GM19023 (cell line): ENCODE measurements around the gene IFITM5.
"Not testable (repeated sequence)": the region's sequence is repeated elsewhere in the genome, so short reads cannot be mapped to it uniquely, and the experiment has no call there.

Experiments used
- ATAC-seq: cut with Tn5 transposase; IDR thresholded peaks from one replicate; pipeline ENCODE4 v1.9.1; 2021; ENCODE audit warnings: mild to moderate bottlenecking, moderate library complexity; ENCODE audit not compliant: unreplicated experiment

IFITM5 gene

DNA sequence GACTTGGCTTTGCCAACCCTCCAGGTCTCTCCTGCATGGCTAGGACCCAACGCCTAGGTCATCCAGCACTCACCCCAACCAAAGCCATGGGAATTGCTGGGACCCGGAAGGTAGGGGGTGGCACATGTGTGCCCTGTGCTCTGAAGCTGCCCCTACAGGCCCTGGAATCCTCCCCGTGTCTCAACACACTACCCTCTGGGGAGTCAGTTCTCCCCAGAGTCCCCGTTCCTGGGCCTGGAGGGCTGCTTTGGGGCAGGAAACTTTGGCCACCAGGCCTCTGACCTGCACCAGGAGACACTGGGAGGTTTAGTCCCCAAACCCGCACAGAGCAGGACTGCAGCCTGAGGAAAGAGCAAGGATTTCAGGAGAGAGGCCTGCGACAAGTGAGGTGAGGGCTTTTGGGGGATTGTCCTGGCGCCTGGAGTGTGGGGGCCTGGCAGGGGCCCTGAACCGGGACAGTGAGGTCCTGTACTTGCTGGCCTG is 14.0 kb upstream of the IFITM5 start:
- no peak for ATAC-seq

DNA sequence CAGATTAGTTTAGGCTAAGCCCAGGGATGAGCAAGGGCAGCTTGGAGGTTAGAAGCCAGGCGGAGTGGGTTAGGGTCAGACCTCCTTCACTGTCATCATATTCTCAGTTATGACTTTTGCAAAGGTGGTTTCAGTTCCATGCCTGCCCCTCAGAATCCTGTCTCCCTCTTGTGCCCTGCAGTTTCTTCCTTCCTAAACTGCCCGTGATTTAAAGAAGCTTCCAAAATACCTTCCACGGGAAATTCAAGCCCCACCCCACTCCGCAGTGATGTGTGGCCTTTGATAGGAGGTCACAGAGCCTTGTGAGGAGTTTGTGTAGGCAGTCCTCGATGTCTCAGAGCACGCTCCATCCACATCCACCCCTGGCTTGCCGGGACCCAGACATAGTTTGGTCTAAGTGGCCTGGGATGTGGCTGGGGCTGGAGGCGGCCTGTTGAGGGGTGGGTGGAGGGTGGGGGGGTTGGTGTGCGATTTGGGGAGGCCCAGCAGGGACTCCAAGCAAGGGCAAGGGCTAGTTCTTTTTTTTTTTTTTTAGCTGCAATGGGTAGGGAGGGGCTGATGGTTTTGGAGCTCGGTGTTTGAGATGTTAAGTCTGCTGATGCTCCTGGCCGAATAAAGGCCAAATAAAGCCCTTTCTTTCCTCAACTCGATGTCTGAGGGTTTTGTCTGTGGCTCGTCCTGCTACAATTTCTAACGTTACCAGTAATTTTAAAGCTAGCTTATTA is 12.9 kb upstream of the IFITM5 start:
- ATAC-seq, result no peak

DNA sequence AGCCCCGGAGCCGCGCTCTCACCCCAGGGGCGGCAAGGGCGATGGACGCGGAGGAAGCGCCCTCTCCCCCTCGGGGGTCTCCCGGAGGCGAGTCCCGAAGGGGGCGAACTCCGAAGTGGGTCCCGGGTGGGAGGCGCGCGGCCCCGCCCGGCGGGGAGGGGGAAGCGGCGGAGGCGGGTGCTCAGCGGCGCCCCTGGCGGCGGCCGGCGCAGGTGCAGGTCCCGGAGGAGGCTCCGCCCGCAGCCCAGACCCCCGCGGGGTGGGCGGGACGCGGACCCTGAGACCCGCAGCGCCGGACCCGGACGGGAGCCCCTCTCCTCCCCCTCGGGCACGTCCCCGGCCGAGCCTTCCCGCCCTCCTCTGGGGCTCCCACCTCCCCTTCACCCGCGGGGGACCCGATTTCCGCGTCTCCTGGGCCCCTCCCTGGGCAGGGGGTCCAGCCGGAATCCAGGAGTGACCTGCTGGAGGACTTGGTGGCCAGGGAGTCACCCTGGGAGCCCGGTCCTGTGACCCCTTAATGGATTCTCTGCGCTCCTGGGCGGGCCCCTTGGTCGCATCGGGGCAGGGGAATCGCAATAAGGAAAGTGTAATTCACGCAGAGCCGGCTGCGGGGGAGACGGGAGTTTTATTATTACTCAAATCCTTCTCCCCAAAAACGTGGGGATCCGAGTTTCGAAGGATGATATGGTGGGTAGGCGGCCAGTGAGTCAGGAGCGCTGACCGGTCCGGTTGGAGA is 11.9 kb upstream of the IFITM5 start:
- not testable (repeated sequence) for ATAC-seq

DNA sequence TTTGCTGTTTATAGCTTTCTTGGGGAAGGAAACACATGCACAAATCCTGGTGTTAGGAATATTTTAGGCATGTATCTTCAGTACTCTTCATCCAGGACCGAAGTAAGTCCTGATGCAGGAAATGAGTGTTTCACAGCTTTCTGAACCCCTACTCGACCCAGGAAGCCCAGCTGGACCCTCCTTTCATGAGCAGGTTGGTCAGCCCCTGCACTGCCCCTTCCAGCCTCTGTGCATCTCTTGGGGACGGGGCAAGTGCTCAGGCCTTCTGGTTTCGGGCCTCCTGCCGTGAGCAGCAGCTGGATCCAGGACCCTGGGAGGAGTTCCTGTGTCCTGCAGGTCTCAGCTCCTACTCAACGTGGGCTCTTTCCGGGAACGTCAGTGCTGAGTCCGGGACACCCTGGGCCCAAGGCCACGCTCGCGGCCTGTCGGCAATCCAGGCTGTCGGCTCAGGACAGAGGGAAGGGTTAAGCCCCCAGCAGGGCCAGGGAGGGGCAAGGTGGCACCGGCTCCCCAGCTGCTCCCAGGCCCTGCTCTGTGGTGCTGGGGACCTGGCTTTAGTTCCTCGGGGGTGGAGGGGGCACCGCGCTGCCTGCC is 10.8 kb upstream of the IFITM5 start:
- ATAC-seq, result not testable (repeated sequence)

DNA sequence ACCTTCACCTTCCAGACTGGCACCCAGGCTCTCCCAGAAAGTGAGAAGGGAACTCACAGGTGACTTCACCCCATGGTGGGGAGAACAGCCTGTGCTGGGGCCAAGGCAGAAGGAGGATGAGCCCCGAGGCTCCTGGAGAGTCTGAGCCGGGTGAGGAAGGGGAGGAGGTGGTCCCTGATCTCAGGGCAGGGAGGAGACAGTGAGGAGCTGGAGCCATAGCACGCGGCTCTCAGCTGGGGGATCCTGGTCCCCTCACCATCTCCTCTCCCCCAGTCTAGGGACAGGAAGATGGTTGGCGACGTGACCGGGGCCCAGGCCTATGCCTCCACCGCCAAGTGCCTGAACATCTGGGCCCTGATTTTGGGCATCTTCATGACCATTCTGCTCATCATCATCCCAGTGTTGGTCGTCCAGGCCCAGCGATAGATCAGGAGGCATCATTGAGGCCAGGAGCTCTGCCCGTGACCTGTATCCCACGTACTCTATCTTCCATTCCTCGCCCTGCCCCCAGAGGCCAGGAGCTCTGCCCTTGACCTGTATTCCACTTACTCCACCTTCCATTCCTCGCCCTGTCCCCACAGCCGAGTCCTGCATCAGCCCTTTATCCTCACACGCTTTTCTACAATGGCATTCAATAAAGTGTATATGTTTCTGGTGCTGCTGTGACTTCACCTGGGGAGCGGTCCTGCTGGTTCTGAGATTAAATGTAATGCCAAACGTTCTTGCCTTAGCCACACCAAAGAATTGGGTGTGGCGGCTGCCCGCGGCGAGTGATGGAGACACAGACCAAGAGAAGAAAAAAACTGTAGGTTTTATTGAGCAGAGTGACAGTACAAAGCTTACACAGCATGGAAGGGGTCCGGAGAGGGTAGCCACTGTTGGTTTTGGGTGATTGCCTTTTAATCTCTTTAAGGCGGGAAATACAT is 9.7 kb upstream of the IFITM5 start:
- not testable (repeated sequence) for ATAC-seq

DNA sequence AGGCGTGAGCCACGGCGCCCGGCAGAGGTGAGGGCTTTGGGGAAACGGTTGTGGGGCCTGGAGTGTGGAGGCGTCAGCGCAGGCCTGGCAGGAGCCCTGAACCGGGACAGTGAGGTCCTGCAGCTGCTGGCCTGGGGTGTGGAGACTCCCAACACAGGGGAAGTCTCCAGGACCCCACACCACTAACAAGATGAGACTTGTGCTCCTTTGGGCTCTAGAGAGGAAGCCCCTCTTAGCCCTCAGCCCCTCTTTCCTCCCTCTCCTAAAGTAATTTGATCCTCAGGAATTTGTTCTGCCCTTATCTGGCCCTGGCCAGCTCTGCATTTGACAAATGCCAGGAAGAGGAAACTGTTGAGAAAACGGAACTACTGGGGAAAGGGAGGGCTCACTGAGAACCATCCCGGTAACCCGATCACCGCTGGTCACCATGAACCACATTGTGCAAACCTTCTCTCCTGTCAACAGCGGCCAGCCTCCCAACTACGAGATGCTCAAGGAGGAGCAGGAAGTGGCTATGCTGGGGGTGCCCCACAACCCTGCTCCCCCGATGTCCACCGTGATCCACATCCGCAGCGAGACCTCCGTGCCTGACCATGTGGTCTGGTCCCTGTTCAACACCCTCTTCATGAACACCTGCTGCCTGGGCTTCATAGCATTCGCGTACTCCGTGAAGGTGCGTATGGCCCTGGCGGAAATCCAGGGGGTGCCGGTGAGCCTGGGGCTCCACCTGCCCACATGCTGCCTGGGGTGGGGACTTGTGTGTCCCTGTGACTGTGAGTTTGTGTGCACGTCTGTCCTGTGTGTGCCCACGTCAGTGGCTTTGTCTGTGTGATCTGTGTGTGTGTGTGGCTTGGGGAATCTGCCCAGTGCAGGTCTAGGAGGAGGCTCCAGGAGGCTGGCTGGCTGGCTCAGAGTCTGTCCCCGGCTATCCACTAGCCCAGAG is 8.7 kb upstream of the IFITM5 start, which contains the start of gene IFITM2:
TSS of gene IFITM2 (plus strand) at position 51 of the 943 bp plus-strand sequence. CDS start at position 428, 377 bp downstream.
- ATAC-seq, result not testable (repeated sequence)

DNA sequence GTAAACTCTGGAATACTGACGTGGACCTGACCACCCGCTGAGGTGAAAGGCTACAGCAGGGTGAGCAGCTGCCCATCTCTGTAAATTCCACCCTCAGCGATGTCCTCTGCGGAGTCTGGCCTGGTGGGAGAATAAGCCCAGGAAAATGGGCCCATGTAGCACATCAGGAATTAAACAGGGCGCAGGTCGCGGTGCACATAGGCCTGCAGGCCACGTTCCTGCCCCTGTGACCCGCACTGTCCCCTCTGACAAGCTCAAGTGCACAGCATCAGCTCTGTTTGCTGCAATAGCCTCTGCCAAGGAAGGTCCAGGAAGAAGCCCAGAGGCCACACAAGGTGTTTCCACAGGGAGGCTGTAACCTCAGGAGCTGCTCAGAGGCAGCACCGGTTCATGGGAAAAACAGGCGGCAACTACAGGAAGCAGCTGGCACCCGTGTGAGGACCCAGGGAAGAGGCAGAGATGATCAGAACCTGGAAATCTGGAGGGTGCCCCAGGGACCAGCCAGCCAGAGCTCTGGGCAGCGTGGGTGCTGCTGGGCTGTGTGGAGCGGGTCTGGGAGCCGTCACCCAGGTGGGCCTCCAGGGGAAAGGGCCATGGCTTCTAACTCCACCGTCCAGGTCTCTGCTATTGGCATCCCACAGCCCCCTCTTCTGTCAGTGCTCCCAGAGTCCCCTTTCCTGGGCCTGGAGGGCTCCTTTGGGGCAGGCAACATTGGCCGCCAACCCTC is 7.5 kb upstream of the IFITM5 start:
- no peak for ATAC-seq

DNA sequence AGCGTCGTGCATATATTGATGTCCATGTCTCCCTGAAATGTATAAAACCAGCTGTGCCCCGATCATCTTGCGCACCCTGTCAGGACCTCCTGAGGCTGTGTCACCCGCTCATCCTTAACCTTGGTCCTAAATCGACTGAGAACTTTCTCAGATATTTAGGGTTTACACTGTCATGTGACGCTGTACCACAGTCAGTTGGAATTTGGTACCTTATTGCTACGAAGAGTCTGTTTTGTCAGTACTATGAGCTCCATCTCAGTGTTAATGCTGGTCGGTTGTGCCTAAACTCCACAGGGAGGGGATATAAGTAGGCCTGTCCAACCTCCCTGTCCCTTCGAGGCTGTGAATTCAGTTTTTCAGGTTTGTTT is 6.5 kb upstream of the IFITM5 start:
- no peak for ATAC-seq

DNA sequence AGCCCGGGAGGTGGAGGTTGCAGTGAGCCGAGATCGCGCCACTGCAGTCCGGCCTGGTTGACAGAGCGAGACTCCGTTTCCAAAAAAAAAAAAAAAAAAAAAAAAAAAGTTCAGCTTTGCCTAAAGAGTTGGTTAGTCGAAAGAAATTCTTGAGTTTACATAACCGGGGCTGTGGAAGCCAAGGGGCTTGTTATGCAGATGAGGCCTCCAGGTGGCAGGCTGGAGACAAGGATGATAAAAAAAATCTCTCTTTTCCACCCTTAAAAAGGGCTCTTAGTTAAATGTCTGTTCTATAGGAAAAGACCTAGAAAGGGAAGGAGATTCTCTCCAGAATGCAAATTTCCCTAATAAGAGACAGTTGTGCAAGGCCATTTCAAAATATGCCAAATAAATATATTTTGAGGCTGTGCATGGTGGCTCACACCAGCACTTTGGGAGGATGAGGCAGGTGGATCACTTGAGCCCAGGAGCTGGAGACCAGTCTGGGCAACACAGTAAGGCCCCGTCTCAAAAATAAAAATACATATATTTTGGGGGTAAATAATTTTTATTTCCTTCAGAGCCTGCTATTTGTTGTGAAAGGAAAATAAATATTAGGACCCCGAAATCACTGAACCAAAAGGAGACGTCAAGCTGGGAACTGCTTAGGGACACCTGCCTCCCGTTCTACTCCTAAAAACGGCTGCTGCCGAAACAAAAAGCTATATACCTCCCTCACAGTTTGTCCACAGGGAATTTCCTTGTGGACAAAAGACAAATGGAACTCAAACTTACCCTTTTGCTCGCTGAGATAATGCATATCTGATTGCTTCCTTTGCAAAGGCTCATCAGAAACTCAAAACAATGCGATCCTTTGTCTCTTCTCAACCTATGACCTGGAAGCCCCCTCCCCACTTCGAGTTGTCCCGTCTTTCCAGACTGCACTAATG is 5.9 kb upstream of the IFITM5 start:
- no peak for ATAC-seq

DNA sequence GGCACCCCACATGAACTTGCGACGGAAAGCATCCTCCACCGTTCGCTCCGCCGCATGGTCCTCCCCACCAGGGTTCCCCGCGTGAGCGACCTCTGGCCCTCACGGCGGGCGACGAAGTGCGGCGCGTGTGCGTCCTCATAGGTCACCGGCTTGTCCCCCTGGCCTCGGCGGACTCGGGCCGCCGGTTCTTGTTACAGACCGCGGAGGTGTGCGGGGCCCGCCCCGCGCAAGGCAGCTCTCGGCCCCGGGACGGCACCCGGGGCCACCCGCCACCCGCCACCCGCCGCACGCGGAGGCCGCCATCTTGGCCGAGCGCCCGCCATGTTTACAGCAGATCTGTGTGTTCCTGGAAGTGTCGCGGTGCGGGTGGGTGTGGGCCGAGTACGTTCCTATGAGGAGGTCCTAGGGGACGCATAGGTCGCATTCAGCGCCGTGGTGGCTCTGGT is 4.8 kb upstream of the IFITM5 start:
- no peak for ATAC-seq

DNA sequence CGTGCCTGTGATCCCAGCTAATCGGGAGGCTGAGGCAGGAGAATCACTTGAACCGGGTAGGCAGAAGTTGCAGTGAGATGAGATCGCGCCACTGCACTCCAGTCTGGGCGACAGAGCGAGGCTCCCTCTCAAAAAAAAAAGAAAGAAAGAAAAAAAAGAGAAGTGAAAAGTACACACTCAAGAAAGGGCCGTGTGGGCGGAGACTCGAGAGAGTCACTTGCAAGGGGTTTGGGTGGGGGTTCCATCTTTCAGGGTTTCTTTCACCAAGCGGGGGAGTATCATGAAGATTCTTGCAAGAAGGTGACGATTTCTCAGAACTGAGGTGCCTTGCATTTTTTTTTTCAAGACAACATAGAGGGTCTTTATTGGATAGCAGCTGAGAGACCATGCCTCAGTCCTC is 4.0 kb upstream of the IFITM5 start:
- ATAC-seq, result no peak

DNA sequence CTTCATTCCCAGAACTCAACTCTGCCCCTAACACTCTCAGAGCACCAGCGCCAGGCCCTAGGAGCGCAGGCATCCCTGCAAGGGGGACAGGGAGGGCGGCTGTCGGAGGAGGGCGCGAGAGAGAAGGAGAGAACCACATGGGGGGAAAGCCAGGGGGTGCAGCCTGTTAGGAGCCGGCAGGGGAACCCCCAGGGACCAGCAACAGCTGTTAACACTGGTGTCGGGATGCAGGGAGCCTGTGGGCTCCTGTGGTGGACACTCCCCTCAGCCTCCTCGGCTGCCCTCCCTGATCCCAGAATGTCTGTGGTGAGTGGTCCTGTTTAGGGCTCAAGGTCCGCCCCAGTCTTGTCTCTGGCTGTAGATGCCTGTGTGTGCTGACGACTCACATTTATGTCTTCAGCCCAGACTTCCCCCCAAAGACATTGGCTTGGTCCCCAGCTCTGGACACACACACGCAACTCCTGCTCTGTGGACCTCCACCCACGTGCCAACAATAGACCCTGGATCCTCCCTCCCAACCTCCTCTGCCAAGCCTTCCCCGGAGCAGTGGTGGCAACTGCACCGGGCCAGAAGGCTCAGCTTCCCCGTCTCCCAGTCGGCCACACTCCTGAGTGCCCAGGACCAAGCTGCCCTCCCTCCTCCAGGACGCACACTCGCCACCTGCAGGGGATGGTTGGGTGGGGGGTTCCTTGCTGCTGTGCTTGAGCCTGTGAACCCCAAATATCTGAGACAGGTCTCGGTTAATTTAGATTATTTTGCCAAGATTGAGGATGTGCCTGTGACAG is 817 bp upstream of the IFITM5 start:
- ATAC-seq, result no peak

DNA sequence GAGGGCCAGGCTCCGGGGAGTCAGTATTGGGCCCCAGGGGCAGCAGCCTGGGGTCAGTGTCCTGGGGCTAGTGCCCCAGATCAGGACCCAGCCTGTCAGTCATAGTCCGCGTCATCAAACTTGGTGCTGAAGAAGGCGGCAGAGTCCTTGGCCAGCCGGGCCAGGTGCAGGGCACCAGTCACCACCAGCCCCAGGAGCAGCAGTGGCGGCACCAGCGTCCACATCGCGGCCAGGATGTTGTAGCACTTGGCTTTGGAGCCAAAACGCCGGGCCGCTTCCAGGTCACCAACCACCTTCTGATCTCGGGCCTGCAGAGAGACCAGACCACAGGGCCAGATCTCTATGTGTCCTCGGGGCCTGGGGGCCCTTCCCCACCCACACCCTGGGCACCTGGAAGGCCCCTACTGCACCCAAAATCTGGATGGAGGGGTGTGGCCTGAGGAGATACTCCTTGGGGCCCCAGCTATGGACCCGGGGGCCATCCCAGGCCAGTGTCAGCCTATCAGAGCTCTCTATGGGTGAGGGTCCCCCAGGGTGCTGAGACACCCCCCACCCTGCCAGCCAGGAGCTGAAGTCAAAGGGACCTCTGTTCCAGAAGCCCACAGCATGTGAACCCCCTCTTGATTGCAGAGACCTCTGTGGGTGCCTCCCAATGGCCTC is 790 bp downstream of the IFITM5 start:
- ATAC-seq, result no peak

DNA sequence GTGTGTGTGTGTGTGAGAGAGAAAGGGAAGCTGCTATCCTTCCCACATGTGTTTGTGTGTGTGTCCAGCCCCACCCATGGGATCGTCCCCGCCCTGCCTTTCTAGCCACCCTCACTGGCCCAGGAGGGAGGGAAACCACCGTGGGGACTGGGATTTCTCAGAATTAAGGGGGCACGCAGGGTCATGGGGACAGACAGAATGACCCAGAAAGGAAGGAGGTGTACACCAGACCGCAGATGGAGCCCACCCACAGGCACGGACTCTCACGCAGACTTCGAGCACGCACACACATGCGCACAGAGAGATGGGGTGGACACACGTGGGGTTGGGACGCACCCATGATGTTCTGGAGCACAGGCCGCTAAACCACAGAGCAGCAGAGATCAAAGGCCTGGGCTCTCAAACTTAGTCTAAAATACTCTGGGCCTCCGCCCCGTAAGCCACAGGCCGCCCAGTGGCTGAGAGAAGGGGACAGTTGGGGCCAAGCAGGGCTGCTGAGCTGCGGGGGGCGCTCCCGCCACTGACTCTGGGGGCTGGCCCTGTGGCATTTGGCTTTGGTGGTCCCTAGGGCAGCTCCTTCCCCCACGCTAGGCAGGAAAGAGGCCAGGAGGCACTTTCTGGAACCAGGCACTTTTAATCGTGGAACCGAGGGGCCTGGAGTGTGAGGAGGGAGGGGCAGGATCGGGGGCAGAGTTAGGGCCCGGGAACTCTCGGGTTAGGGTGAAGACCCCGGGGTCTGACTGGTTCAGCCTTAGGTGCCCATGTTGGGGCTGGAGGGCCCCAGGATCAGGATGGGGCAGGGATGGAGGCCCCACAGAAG is 1.5 kb downstream of the IFITM5 start:
- no peak for ATAC-seq

DNA sequence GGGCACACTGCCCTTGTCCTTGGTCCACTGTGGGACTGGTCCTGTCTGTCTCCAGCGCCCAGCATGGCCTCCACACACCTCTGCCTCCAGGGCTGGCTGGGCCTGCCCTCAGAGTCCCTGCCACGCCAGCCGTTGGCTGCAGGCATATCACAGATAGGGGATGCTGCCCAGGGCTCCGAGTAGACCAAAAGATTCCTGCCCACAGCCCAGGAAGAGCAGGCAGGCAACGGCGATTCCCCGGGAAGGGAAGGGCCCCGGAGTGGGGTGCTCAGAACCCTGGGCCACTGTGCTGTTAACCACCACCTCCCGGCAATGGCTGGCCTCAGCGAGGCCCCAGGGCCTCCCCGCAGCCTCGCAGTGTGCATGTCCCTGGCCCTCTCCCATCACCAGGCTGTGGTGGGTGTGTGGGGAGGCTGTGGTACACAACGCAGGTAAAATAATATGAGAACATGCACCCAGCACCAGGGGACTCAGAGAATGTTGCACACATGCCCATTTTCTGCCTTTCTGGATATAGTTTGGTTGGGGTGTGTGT is 2.2 kb downstream of the IFITM5 start:
- ATAC-seq, result no peak
